OCI-M2 (cell line): ENCODE results near the gene IFI27L2.

ENCODE experiments used
- DNase-seq: peaks from one replicate; lab custom pipeline; 2025; ENCODE audit not compliant: unreplicated experiment; lab: John Stamatoyannopoulos, UW

Gene IFI27L2

GRCh38 chr14:94153750-94154342 lies 24.4 kb upstream of the IFI27L2 start:
- no peak for DNase-seq

- no peak for DNase-seq
Measured at GRCh38 chr14:94152676-94153075, 23.3 kb upstream of the IFI27L2 start.

- no peak for DNase-seq
Measured at GRCh38 chr14:94145902-94146527, 16.6 kb upstream of the IFI27L2 start.

GRCh38 chr14:94144765-94145164 lies 15.4 kb upstream of the IFI27L2 start:
- no peak for DNase-seq

GRCh38 chr14:94143711-94144110 lies 14.3 kb upstream of the IFI27L2 start:
- DNase-seq: no peak

GRCh38 chr14:94143239-94143638 lies 13.8 kb upstream of the IFI27L2 start:
- no peak for DNase-seq

- DNase-seq: no peak
Measured at GRCh38 chr14:94142836-94143235, 13.4 kb upstream of the IFI27L2 start.

GRCh38 chr14:94142247-94142646 lies 12.8 kb upstream of the IFI27L2 start:
- no peak for DNase-seq

- DNase-seq: no peak
Measured at GRCh38 chr14:94139421-94139820, 10.0 kb upstream of the IFI27L2 start.

- DNase-seq: no peak
Measured at GRCh38 chr14:94139006-94139405, 9.6 kb upstream of the IFI27L2 start.

GRCh38 chr14:94138251-94138650 lies 8.8 kb upstream of the IFI27L2 start:
- no peak for DNase-seq

- DNase-seq: peak; percentile 36
Measured at GRCh38 chr14:94136575-94137331, 7.3 kb upstream of the IFI27L2 start.

- DNase-seq: no peak
Measured at GRCh38 chr14:94135476-94135875, 6.1 kb upstream of the IFI27L2 start.

- DNase-seq: peak; percentile 47
Measured at GRCh38 chr14:94132285-94132887, 3.0 kb upstream of the IFI27L2 start.

GRCh38 chr14:94129758-94130414 lies 482 bp upstream of the IFI27L2 start:
- peak; percentile 11 for DNase-seq

GRCh38 chr14:94128216-94128839 lies 1.1 kb downstream of the IFI27L2 start:
- no peak for DNase-seq

GRCh38 chr14:94127330-94127729 lies 2.1 kb downstream of the IFI27L2 start:
- no peak for DNase-seq

GRCh38 chr14:94126800-94127199 lies 2.6 kb downstream of the IFI27L2 start:
- DNase-seq: no peak

GRCh38 chr14:94126419-94126677 lies 3.1 kb downstream of the IFI27L2 start:
- DNase-seq: no peak

- no peak for DNase-seq
Measured at GRCh38 chr14:94125659-94126418, 3.6 kb downstream of the IFI27L2 start.
